ENCODE measurements around the gene CTNNA3. TPM values are rescaled to one million over a fixed set of nuclear protein-coding genes. Genes with fewer than 3 reads are reported as not detected.

The CTNNA3 gene
- total and polyA plus RNA-seq, 2 of the 4 experiments (the other 2 are of a cell fraction): 0.19 to 0.90 TPM

DNA sequence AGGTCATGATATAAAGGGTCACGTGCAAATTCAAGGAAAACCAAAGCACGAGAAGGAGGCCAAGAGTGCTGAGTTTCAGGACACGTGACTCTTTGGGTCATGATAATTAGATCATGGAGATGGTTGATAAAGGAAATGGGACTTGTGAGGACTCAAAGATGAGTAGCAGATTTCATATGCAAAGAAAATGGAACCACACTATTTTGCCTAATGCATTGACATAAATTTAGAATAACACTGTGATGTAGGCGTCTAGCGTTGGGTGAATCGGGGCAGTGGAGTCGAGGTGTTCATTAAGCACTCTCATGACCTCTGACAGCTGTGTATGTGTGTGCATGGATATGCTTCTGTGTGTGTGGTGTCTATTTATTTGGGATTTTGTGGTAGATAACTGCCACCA, 1795.7 kb downstream of the CTNNA3 start:
- H3K18ac ChIP-seq (ENCODE audit: low read depth, low read length): no peak overlapping the region
- TF ChIP-seq CTCF (conservative IDR thresholded peaks at IDR 0.05; ENCODE audit: low read depth, low read length): no peak
- TF ChIP-seq RAD21 (IDR thresholded peaks at IDR 0.05; ENCODE audit: low read length): no peak
- TF ChIP-seq SMC3 (IDR thresholded peaks at IDR 0.05; ENCODE audit: low read depth, low read length): no peak
- TF ChIP-seq ELK1 (IDR thresholded peaks at IDR 0.05; ENCODE audit: borderline replicate concordance, low read depth, low read length): no peak
- no peak for TF ChIP-seq MXI1 (IDR thresholded peaks at IDR 0.05; ENCODE audit: borderline replicate concordance, low read depth, low read length)
- TF ChIP-seq RFX5 (IDR thresholded peaks at IDR 0.05; ENCODE audit: low read depth, low read length): no peak
- TF ChIP-seq MAFK (IDR thresholded peaks at IDR 0.05; ENCODE audit: low read depth, low read length): no peak
- TF ChIP-seq, protein P1, sequence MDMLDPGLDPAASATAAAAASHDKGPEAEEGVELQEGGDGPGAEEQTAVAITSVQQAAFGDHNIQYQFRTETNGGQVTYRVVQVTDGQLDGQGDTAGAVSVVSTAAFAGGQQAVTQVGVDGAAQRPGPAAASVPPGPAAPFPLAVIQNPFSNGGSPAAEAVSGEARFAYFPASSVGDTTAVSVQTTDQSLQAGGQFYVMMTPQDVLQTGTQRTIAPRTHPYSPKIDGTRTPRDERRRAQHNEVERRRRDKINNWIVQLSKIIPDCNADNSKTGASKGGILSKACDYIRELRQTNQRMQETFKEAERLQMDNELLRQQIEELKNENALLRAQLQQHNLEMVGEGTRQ (IDR thresholded peaks at IDR 0.05; ENCODE audit: low read depth, low read length): no peak
- TF ChIP-seq POLR2A (IDR thresholded peaks at IDR 0.05; ENCODE audit: low read depth, low read length): no peak
- no peak for TF ChIP-seq FOS (IDR thresholded peaks at IDR 0.05; ENCODE audit: low read depth, low read length)
- no peak for TF ChIP-seq MAZ (IDR thresholded peaks at IDR 0.05; ENCODE audit: borderline replicate concordance, low read depth, low read length)
- no peak for TF ChIP-seq CHD1 (IDR thresholded peaks at IDR 0.05; ENCODE audit: low read depth, low read length)
- no peak for TF ChIP-seq CEBPB (IDR thresholded peaks at IDR 0.05; ENCODE audit: low read depth, low read length)
- CTCF ChIA-PET: no interaction called here
- H3K9me1 ChIP-seq (ENCODE audit: insufficient read depth, low read length): no peaks in the 10 kb centered on the region
- no peak overlapping the region for H2AK9ac ChIP-seq (replicated peaks; ENCODE audit: low read depth, low read length, poor library complexity)
- H3K14ac ChIP-seq (replicated peaks; ENCODE audit: low read depth, low read length): no peak overlapping the region
- dilution Hi-C loops (cut with HindIII; ENCODE audit: low sequenced_read_pairs, unreplicated experiment): no loop called here
- H3K27ac ChIP-seq (ENCODE audit: insufficient read depth, low read length): no peak overlapping the region
- no peaks in the 10 kb centered on the region for H3K27me3 ChIP-seq (ENCODE audit: control insufficient read depth, insufficient read depth, low read length)
- no peak overlapping the region for H2BK120ac ChIP-seq (ENCODE audit: low read depth, low read length)
- H3K9ac ChIP-seq (ENCODE audit: low read depth, low read length): no peak overlapping the region
- intact Hi-C loops (cut with micrococcal nuclease): no loop called here
- POLR2A ChIA-PET (ENCODE audit: unreplicated experiment): no interaction called here
- no peak overlapping the region for H2BK20ac ChIP-seq (ENCODE audit: low read depth, low read length)
- no peak overlapping the region for H2AK5ac ChIP-seq (ENCODE audit: low read depth, low read length)
- no peaks in the 10 kb centered on the region for H4K20me1 ChIP-seq (ENCODE audit: insufficient read depth, low read length)
- in situ Hi-C loops (cut with MboI; ENCODE audit: low sequenced_read_pairs): no loop called here
- no peaks in the 10 kb centered on the region for H3K79me1 ChIP-seq (ENCODE audit: low read depth in 1 of 2, low read length in 2 of 2)
- H3K9me3 ChIP-seq (ENCODE audit: control insufficient read depth, insufficient read depth, low read length): 0 out of 2 replicates have a peak, but pooled peaks cover 2% of the 10 kb centered on the region
- no peak overlapping the region for H3K23ac ChIP-seq (ENCODE audit: low read depth, low read length)
- H3K36me3 ChIP-seq (ENCODE audit: control insufficient read depth, insufficient read depth, low read length): no peaks in the 10 kb centered on the region
- no peak overlapping the region for H4K8ac ChIP-seq (ENCODE audit: low read depth in 2 of 2, low read length in 2 of 2)
- no peak overlapping the region for H2AFZ ChIP-seq (replicated peaks; ENCODE audit: low read length, poor library complexity)
- H4K91ac ChIP-seq (ENCODE audit: insufficient read depth, low read depth, low read length): no peak overlapping the region
- DNase-seq: no peak
- H2BK5ac ChIP-seq (ENCODE audit: low read depth, low read length, poor library complexity, severe bottlenecking): no peak overlapping the region
- WGBS, 2 experiments (ENCODE audit: extremely low coverage in 2 of 2, insufficient read length in 1 of 2): 50% methylated on average over 3 of the region's 7 CpGs; no CpG with 5 or more reads in 1 of the 2 experiments
- no peak overlapping the region for H3K4ac ChIP-seq (ENCODE audit: low read depth, low read length)
- no peak overlapping the region for H3K56ac ChIP-seq (ENCODE audit: extremely low read depth, insufficient read depth, low read length)
- no peak for ATAC-seq (ENCODE audit: low read depth)
- no TSS peak for BruUV-seq (replicated peaks)
- H4K5ac ChIP-seq (ENCODE audit: low read depth, low read length): no peak overlapping the region
- no peak overlapping the region for H3K4me2 ChIP-seq (ENCODE audit: low read depth, low read length)
- no peaks in the 10 kb centered on the region for H3K4me1 ChIP-seq (ENCODE audit: control insufficient read depth, insufficient read depth, low read length)
- no peak overlapping the region for H3K4me3 ChIP-seq (ENCODE audit: insufficient read depth, low read depth, low read length)
- no peak overlapping the region for H2BK15ac ChIP-seq (ENCODE audit: low read depth, low read length)
